Measurements from ENCODE around the gene LATS1.
"Not testable (repeated sequence)": the region's sequence is repeated elsewhere in the genome, so short reads cannot be mapped to it uniquely, and the experiment has no call there.

The LATS1 gene

DNA sequence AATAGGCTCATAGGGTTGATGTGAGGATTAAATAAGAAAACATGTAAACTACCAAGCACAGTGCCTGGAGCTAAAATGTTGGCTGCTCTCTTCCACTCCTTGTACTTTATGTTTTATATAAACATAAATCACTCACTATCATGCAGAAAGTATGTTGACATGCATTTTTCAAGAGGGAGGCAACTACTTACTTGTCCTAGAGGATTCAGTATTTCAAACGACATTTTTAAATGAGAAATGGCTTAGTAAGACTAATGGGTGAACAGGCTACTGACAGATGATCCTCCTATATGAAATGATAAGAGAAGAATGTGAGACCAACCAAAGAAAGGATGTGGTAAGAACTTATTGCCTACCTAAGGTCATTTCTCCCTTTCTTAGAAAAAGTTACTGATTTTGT is 21.0 kb downstream of the LATS1 start:
- H3K27ac ChIP-seq, result no peak overlapping the region
- ChIA-PET CTCF (interaction anchor here (0.6 kb wide), 2 partner anchors 29 to 423 kb away, joined by 3 to 4 read pairs; no protein-coding TSS in a partner anchor), POLR2A (ENCODE audit: low non-redundant PET) (no interaction called here)
- TF ChIP-seq, protein P1, sequence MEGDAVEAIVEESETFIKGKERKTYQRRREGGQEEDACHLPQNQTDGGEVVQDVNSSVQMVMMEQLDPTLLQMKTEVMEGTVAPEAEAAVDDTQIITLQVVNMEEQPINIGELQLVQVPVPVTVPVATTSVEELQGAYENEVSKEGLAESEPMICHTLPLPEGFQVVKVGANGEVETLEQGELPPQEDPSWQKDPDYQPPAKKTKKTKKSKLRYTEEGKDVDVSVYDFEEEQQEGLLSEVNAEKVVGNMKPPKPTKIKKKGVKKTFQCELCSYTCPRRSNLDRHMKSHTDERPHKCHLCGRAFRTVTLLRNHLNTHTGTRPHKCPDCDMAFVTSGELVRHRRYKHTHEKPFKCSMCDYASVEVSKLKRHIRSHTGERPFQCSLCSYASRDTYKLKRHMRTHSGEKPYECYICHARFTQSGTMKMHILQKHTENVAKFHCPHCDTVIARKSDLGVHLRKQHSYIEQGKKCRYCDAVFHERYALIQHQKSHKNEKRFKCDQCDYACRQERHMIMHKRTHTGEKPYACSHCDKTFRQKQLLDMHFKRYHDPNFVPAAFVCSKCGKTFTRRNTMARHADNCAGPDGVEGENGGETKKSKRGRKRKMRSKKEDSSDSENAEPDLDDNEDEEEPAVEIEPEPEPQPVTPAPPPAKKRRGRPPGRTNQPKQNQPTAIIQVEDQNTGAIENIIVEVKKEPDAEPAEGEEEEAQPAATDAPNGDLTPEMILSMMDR (conservative IDR thresholded peaks at IDR 0.05; ENCODE audit: low read depth), result no peak
- DNase-seq (ENCODE audit: low spot score), result peak; percentile 38

DNA sequence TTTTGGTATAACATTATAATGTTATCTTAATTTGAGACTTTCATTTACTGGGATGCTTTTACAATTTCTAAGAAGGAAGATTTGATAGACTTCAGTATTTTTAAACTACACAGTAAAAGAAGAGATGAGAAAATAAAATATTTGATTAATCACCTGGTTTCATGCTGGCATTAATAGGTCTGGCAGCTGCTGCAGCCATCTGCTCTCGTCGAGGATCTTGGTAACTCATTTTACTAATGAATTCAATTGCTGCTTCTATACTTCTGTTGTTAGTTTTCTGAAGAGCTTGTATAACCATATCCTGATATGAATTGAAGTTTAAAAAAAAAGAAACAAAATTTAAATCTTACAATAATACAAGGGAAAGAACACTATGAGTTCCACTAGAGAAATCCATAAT is 23.0 kb downstream of the LATS1 start:
- ChIA-PET CTCF (no interaction called here), POLR2A (ENCODE audit: low non-redundant PET) (no interaction called here)
- no peak for DNase-seq (ENCODE audit: low spot score)
- H3K27ac ChIP-seq, result no peak overlapping the region
- TF ChIP-seq, protein P1 (conservative IDR thresholded peaks at IDR 0.05; ENCODE audit: low read depth), result no peak

DNA sequence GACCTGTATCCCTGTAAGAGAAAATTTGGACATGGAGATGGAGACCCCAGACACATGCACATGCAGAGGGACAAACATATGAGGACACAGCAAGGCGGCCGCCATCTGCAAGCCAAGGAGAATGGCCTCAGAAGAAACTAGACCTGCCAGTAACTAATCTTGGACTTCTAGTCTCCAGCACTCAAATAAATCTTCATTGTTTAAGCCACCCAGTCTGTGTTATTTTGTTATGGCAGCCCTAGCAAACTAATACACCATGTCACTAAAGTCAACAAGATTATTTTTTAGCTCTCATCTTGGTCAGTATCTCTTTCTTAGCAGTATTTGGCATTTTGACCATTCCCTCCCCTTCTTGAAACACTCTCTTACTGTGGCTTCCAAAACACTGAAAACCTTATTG is 26.7 kb downstream of the LATS1 start:
- ChIA-PET POLR2A (ENCODE audit: low non-redundant PET) (no interaction called here), CTCF (no interaction called here)
- TF ChIP-seq, protein P1 (conservative IDR thresholded peaks at IDR 0.05; ENCODE audit: low read depth), result no peak
- no peak for DNase-seq (ENCODE audit: low spot score)
- H3K27ac ChIP-seq, result no peak overlapping the region

DNA sequence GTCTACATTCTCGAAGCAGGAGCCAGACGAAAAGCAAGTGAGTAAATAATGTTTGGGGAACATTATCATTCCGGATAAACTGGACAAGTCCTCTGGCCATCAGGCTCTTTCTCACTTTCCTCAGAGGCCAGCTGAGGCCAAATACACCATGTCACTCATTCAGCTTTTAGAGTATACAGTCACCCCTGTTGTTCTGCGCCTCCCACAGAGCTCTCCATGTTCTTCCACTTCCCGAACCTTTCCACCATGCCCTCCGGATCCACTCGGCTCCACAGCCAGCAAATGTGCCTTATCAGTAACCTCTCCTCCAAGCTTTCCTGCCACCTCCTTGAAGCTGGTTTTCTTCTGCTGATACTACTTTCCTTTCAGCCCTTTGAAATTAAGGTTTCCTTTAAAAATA is 31.7 kb downstream of the LATS1 start:
- H3K27ac ChIP-seq, result no peak overlapping the region
- ChIA-PET POLR2A (ENCODE audit: low non-redundant PET) (no interaction called here), CTCF (no interaction called here)
- no peak for DNase-seq (ENCODE audit: low spot score)
- TF ChIP-seq, protein P1 (conservative IDR thresholded peaks at IDR 0.05; ENCODE audit: low read depth), result no peak

DNA sequence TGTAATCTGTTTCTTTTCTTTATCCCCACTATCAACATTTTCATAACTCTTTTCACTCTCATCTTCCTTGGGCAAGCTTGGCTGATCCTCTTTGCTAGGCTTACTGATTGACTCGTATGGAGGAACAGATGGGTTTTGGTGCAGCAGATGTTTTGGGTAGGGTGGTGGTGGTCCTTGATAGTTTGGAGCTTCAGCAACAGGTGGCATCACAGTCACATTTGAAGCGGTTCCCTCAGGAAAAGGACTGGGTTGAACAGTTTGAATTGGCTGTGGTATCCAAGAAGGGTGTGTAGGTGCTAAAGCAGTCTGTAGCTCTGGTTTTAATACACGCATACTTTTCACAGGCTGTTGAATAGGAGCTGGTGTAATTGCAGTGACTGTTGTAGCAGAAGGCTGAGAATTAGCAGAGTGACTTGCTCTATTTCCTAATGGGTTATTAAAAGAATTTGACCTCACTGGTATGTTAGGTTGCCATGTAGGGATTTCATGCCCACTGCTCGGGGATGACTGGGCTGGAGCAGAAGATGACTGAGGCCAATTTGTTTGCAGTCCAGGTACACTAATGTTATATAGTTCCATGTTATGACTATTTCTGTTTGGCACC is 34.5 kb downstream of the LATS1 start:
- ChIA-PET CTCF (interaction anchor here (0.6 kb wide), 1 partner anchor 64 kb away, joined by 3 read pairs; no protein-coding TSS in a partner anchor), POLR2A (ENCODE audit: low non-redundant PET) (no interaction called here)
- no peak overlapping the region for H3K27ac ChIP-seq
- TF ChIP-seq, protein P1 (conservative IDR thresholded peaks at IDR 0.05; ENCODE audit: low read depth), result no peak
- DNase-seq (ENCODE audit: low spot score), result no peak

DNA sequence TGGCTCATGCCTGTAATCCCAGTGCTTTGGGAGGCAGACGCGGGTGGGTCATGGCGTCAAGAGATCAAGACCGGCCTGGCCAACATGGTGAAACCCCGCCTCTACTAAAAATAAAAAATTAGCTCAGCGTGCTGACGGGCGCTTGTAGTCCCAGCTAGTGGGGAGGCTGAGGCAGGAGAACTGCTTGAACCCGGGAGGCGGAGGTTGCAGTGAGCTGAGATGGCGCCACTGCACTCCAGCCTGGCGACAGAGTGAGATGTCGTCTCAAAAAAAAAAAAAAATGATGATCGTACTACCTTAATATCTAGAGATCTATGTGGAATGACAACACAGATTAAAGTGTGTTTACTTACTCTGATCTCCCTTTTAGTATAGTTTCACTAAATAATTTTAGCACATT is 36.1 kb downstream of the LATS1 start:
- H3K27ac ChIP-seq; POLR2A ChIA-PET (ENCODE audit: low non-redundant PET); CTCF ChIA-PET: not testable (repeated sequence)

DNA sequence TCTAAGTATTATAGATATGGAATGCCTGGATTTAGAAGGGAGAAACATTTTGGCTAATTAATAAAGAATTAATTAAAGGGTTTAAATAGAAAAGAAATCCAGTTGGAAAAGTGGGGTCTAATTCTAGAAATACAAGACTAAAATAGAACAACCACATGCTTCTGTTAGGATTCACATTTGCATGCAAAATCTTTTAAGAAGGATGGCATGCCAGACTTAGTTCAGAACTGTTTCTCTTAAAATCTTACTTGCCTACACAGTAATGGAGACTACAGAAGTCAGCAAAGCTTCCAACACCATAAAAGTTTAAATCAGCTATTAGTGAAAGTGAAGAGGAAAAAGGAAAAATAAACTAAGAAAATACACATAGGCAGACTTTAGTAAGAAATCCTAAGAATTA is 36.7 kb downstream of the LATS1 start:
- no peak for DNase-seq (ENCODE audit: low spot score)
- ChIA-PET POLR2A (ENCODE audit: low non-redundant PET) (no interaction called here), CTCF (no interaction called here)
- TF ChIP-seq, protein P1 (conservative IDR thresholded peaks at IDR 0.05; ENCODE audit: low read depth), result no peak
- no peak overlapping the region for H3K27ac ChIP-seq

More for the DNA sequence above, 36.1 kb downstream of the LATS1 start:
- not testable (repeated sequence) for DNase-seq (ENCODE audit: low spot score)

Data from RWPE1 (cell line).